Memory B cell (primary cell): ENCODE measurements around the gene APOC3.

Experiments used
- ATAC-seq: fragments of 150-1000 bp; cut with Tn5 transposase; 2 replicates; pipeline ENCODE4 v1.10.0; 2021; ENCODE audit warnings: low read depth, mild to moderate bottlenecking, moderate library complexity
- DNase-seq, 2 donors: peaks; one replicate each; pipeline ENCODE4 v3.0.0; 2022; ENCODE audit warnings: low spot score in 2 of 2
- H3K27ac Mint-ChIP-seq: one replicate; pipeline ENCODE4 v1.8.0; 2022; ENCODE audit warnings: mild to moderate bottlenecking, moderate library complexity, mixed read lengths
- H3K27me3 Mint-ChIP-seq: one replicate; pipeline ENCODE4 v1.8.0; 2022; ENCODE audit warnings: mixed read lengths
- H3K36me3 Mint-ChIP-seq: one replicate; pipeline ENCODE4 v1.8.0; 2022; ENCODE audit warnings: mild to moderate bottlenecking, mixed read lengths
- H3K4me1 Mint-ChIP-seq: one replicate; pipeline ENCODE4 v1.8.0; 2022; ENCODE audit warnings: mixed read lengths
- H3K4me3 Mint-ChIP-seq: one replicate; pipeline ENCODE4 v1.8.0; 2022; ENCODE audit warnings: mild to moderate bottlenecking, moderate library complexity, mixed read lengths
- H3K9me3 Mint-ChIP-seq: one replicate; pipeline ENCODE4 v1.8.0; 2022; ENCODE audit warnings: mixed read lengths

The APOC3 gene

DNA sequence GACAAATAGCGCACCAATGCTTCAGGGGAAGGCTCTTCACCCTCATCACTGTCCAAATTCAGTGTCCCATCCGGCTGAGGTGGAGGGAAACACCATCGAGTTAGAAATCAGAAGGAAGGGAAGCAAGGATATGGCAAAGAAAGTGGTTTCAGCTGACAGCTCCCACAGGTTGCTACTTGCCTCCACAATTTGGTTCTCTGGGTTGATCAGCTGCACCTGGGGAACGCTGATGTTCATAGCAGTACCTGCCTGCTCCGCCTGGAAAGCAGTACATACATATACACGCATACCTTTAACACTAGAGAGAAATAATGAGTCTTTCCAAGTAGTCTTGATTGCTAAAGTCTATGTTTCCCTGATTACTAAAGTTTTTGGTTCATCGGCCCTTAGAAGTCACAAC, 45.5 kb downstream of the APOC3 start:
- no peak overlapping the region for H3K4me3 Mint-ChIP-seq
- H3K27me3 Mint-ChIP-seq, result no peaks in the 10 kb centered on the region
- no peak overlapping the region for H3K27ac Mint-ChIP-seq
- H3K9me3 Mint-ChIP-seq, result no peaks in the 10 kb centered on the region
- no peak for DNase-seq
- no peak for ATAC-seq
- H3K36me3 Mint-ChIP-seq, result peaks cover 34% of the 10 kb centered on the region
- peaks cover 5% of the 10 kb centered on the region for H3K4me1 Mint-ChIP-seq

DNA sequence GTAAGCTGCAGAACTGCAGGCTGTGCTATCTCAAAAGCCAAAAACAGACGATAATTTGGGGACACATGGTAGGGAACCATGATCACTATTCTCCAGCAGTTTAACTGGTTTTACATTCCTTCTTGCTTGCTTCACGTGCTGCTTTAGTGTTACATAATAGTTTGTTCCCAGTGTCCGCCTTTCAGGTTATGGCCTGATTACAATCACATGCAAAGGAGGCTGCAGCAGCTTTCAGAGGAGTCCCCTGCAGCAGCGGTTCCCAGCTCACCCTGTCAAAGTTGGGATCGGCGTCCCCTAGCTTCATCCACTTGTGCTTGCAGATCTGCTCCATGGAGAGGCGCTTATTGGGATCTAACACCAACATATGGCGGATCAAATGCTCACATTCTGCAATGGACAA, 46.9 kb downstream of the APOC3 start:
- Mint-ChIP-seq H3K27ac (no peak overlapping the region), H3K4me1 (peaks cover 10% of the 10 kb centered on the region), H3K9me3 (no peaks in the 10 kb centered on the region), H3K4me3 (no peak overlapping the region), H3K27me3 (no peaks in the 10 kb centered on the region), H3K36me3 (peaks cover 25% of the 10 kb centered on the region)
- DNase-seq (no peak), ATAC-seq (no peak)

DNA sequence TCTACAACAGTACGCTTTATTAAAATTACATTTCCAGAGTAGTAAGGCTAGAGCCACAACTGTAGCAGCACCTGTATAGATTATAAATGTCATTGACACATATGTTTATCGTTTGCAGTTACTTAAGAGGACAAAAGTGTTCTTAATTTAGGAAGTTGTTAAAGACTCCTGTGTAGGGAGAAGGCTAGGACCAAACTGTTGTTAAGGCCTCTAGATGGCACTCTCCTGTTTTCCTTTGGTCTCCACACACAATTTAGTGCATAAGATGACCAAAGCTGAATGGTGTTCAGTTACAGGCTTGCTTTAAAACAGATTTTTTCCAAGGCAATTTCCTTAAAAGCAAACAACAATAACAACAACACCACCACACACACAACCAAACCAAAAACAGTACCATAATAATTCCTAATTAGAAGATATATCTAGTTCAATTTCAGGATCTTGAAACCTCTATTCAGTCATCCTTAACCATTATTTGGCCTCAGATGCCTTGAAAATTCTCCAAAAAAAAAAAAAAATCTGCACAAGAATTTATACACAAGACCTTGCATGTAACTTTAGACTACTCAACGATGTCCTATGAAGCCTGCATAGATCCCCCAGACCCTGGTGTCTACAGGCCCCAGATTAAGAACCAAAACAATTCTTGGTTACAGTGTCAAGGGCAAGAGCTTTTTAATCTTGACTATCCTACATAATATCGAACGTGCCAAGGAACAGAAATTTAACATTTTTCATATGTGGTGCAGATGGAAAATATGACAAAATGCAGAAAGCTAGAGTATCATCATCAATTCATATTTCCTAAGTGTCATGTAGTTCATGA, 50.3 kb downstream of the APOC3 start:
- Mint-ChIP-seq H3K36me3 (peaks cover 12% of the 10 kb centered on the region), H3K27me3 (no peaks in the 10 kb centered on the region), H3K27ac (peak overlapping the region; percentile 18), H3K4me1 (peaks cover 10% of the 10 kb centered on the region), H3K9me3 (no peaks in the 10 kb centered on the region), H3K4me3 (no peak overlapping the region)
- peak in 1 of 2 donors; percentile 42 for DNase-seq
- peak; percentile 82 for ATAC-seq

DNA sequence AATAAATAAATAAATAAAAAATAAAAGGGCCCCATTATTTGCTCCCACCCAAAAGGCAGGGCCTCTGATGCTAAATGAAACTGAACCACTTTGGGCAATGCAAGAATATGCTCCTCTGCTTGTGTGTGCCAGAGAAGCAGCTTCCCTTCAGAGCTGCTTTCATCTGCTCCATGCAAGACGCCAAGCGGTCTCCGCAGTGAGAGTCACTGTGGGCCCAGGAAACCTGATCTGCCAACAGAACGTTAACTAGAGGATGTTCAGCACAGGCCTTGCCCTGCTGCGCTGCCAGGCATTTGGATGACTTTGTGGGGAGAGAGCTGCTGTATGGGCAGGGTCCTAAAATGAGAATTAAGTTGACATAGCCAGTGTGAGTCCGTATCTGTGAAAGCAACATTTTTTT, 51.4 kb downstream of the APOC3 start:
- no peak overlapping the region for H3K4me3 Mint-ChIP-seq
- H3K36me3 Mint-ChIP-seq, result peaks cover 10% of the 10 kb centered on the region
- H3K9me3 Mint-ChIP-seq, result no peaks in the 10 kb centered on the region
- DNase-seq (no peak), ATAC-seq (no peak)
- peaks cover 10% of the 10 kb centered on the region for H3K4me1 Mint-ChIP-seq
- H3K27me3 Mint-ChIP-seq, result no peaks in the 10 kb centered on the region
- no peak overlapping the region for H3K27ac Mint-ChIP-seq

DNA sequence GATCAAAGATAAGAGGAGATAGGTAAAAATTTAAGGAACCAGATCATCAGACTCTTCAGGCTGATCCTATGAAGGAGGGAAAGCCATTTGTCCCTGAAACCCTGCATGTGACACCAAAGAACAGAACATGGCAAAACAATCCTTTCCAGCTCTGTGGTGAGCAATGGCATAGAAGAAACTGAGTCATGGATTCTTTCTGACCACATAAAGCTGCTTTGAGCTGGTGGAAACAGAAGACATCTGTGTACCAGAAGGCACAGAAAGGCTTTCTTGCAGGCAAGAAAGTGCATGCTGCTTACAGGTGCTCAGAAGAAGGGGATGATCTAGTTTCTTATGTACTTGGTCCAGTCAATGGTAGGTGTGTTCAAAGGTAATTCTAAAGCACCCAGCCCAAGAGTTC, 52.7 kb downstream of the APOC3 start:
- Mint-ChIP-seq H3K4me3 (no peak overlapping the region), H3K9me3 (no peaks in the 10 kb centered on the region), H3K4me1 (peaks cover 10% of the 10 kb centered on the region), H3K27ac (peak overlapping the region; percentile 18), H3K27me3 (no peaks in the 10 kb centered on the region), H3K36me3 (peaks cover 10% of the 10 kb centered on the region)
- ATAC-seq (no peak), DNase-seq (no peak)
